CD14-positive monocyte (primary cell): ENCODE data around the gene DCP2. TPM values are rescaled to one million over a fixed set of nuclear protein-coding genes. Genes with fewer than 3 reads are reported as not detected.

ENCODE experiments used
- DNase-seq, 3 donors: peaks; one replicate each; pipeline ENCODE4 v3.0.0-alpha.2; 2011 to 2022
- H2AFZ ChIP-seq: 2 replicates; pipeline ENCODE4 v1.6.0; 2012; ENCODE audit warnings: mild to moderate bottlenecking, low read depth, low read length, inconsistent platforms; ENCODE audit not compliant: insufficient read depth, poor library complexity, severe bottlenecking
- H3K27ac ChIP-seq, 2 donors: 1 replicate in 1 of 2; 2 replicates in 1 of 2; pipeline ENCODE4 v1.5.1; 2012 to 2013; ENCODE audit warnings: low read length in 2 of 2, control low read depth in 1 of 2, inconsistent platforms in 1 of 2, low read depth in 1 of 2, mild to moderate bottlenecking in 1 of 2
- H3K27me3 ChIP-seq, 2 donors: one replicate each; pipeline versions ENCODE4 v1.6.0 to v1.6.1; 2011 to 2013; ENCODE audit warnings: low read length in 2 of 2; ENCODE audit not compliant: control insufficient read depth in 2 of 2, insufficient read depth in 2 of 2
- H3K36me3 ChIP-seq, 2 donors: replicated peaks in 1 of 2; 1 replicate in 1 of 2; 2 replicates in 1 of 2; pipeline versions ENCODE4 v1.5.1 to v1.6.1; 2012 to 2013; ENCODE audit warnings: low read length in 2 of 2, control low read depth in 1 of 2, inconsistent platforms in 1 of 2, mild to moderate bottlenecking in 1 of 2; ENCODE audit not compliant: insufficient read depth in 2 of 2, control insufficient read depth in 1 of 2
- H3K4me1 ChIP-seq, 2 donors: 1 replicate in 1 of 2; 2 replicates in 1 of 2; pipeline versions ENCODE4 v1.5.1 to v1.6.1; 2012 to 2013; ENCODE audit warnings: low read length in 2 of 2, control low read depth in 1 of 2, inconsistent platforms in 1 of 2, mild to moderate bottlenecking in 1 of 2, moderate library complexity in 1 of 2; ENCODE audit not compliant: insufficient read depth in 2 of 2, control insufficient read depth in 1 of 2
- H3K4me2 ChIP-seq: replicated peaks from 2 replicates; pipeline ENCODE3; 2012; ENCODE audit warnings: low read length, moderate library complexity, mild to moderate bottlenecking; ENCODE audit not compliant: poor library complexity, severe bottlenecking; ENCODE audit errors: extremely low read depth
- H3K4me3 ChIP-seq, 3 experiments: fragments of 200-600 bp in 1 of 3; sonication (generic) in 1 of 3; replicated peaks in 1 of 3; 1 replicate in 2 of 3; 2 replicates in 1 of 3; pipeline ENCODE4 v1.5.1; 2011 to 2013; ENCODE audit warnings: low read length in 3 of 3, mild to moderate bottlenecking in 3 of 3, control low read depth in 2 of 3, low read depth in 2 of 3, inconsistent platforms in 1 of 3, moderate library complexity in 1 of 3
- H3K79me2 ChIP-seq: 2 replicates; pipeline ENCODE4 v1.6.0; 2012; ENCODE audit warnings: mild to moderate bottlenecking, control low read depth, inconsistent platforms, low read length, moderate library complexity; ENCODE audit not compliant: insufficient read depth
- H3K9ac ChIP-seq: 2 replicates; pipeline ENCODE4 v1.6.0; 2017; ENCODE audit warnings: low read length, mild to moderate bottlenecking; ENCODE audit not compliant: insufficient read depth, poor library complexity, severe bottlenecking
- H3K9me3 ChIP-seq, 2 donors: replicated peaks in 1 of 2; 1 replicate in 1 of 2; 2 replicates in 1 of 2; pipeline versions ENCODE4 v1.5.1 to v1.6.1; 2012 to 2013; ENCODE audit warnings: low read length in 2 of 2, control low read depth in 1 of 2; ENCODE audit not compliant: control insufficient read depth in 1 of 2, insufficient read depth in 1 of 2
- H4K20me1 ChIP-seq: 2 replicates; pipeline ENCODE4 v1.6.0; 2012; ENCODE audit warnings: mild to moderate bottlenecking, low read length, control low read depth, moderate library complexity; ENCODE audit not compliant: insufficient read depth
- H3K27ac Mint-ChIP-seq, 7 donors: one replicate each; pipeline ENCODE4 v1.8.0; 2020; ENCODE audit warnings: mild to moderate bottlenecking in 7 of 7, mixed read lengths in 7 of 7, moderate library complexity in 6 of 7, inconsistent platforms in 2 of 7
- H3K27me3 Mint-ChIP-seq, 3 donors: one replicate each; pipeline ENCODE4 v1.8.0; 2021 to 2022; ENCODE audit warnings: low read depth in 3 of 3, mild to moderate bottlenecking in 3 of 3, mixed read lengths in 3 of 3, moderate library complexity in 3 of 3, inconsistent platforms in 1 of 3
- H3K36me3 Mint-ChIP-seq, 2 donors: one replicate each; pipeline ENCODE4 v1.8.0; 2020; ENCODE audit warnings: mixed read lengths in 2 of 2, inconsistent platforms in 1 of 2, mild to moderate bottlenecking in 1 of 2
- H3K4me1 Mint-ChIP-seq: one replicate; pipeline ENCODE4 v1.8.0; 2020; ENCODE audit warnings: mild to moderate bottlenecking, mixed read lengths
- H3K4me3 Mint-ChIP-seq, 2 donors: one replicate each; pipeline ENCODE4 v1.8.0; 2020; ENCODE audit warnings: mild to moderate bottlenecking in 2 of 2, mixed read lengths in 2 of 2, moderate library complexity in 1 of 2
- H3K9me3 Mint-ChIP-seq, 7 donors: one replicate each; pipeline ENCODE4 v1.8.0; 2020 to 2022; ENCODE audit warnings: mixed read lengths in 7 of 7, mild to moderate bottlenecking in 6 of 7, moderate library complexity in 6 of 7, inconsistent platforms in 2 of 7
- WGBS: methylation state at CpG from one replicate; pipeline ENCODE4 v1.1.5; 2013; ENCODE audit warnings: missing lambda C conversion rate; ENCODE audit not compliant: insufficient coverage; 5-methylcytosine and 5-hydroxymethylcytosine counted together
- intact Hi-C, 2 donors: fragments of 100-400 bp; cut with micrococcal nuclease; formaldehyde crosslinking; loops; one replicate each; pipeline versions ENCODE4 v1.15.0 to v1.15.1; 2023
- polyA plus RNA-seq, 3 donors: library from polyadenylated mRNA; depleted of rRNA in 1 of 3; unstranded in 2 of 3; stranded (reverse) in 1 of 3; fragments of 300-500 nt in 2 of 3; fragments of >200 nt in 1 of 3; fragmentation: Illumina TruSeq in 2 of 3; gene quantifications; 1 replicate in 2 of 3; 2 replicates in 1 of 3; pipeline ENCODE4 v1.2.3, GENCODE V29; 2012 to 2021
- TF ChIP-seq, protein P1 (sequence below): fragments of 200-600 bp; IDR thresholded peaks from one replicate; pipeline ENCODE4 v1.8.0; 2022; ENCODE audit warnings: antibody characterized with exemption, mild to moderate bottlenecking

DCP2 gene
- polyA plus RNA-seq, 3 donors = 24.0 to 62.2 (median 58.9) TPM

DNA sequence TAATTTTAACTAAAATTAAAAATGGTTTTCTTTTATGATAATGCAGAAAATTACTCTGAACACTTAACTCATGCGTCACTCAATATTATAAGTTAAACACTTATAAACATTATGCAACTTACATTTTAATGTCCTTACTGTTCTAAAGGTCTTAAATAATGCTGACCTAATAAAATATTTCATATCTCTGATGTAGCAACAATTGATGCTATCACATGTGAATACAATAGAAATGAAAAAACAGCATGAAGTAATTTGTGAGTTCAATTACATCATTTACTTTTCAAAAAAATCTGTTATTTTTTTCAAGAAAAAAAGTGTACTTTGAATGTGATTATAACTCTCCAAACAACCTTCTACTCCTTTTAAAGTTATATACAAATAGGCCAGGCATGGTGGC, 28.1 kb upstream of the DCP2 start:
- Mint-ChIP-seq H3K4me3 (no peak overlapping the region), H3K27ac (no peak overlapping the region), H3K36me3 (no peaks in the 10 kb centered on the region), H3K4me1 (peaks cover 9% of the 10 kb centered on the region), H3K27me3 (peaks cover 27 to 62% (median 44%) of the 10 kb centered on the region in 3 donors), H3K9me3 (peaks cover 0 to 5% (median 0%) of the 10 kb centered on the region in 7 donors)
- Histone ChIP-seq H3K36me3 (no peaks in the 10 kb centered on the region), H3K4me2 (no peak overlapping the region), H2AFZ (no peak overlapping the region), H3K79me2 (no peaks in the 10 kb centered on the region), H3K4me3 (no peak overlapping the region), H4K20me1 (no peaks in the 10 kb centered on the region), H3K27ac (no peak overlapping the region), H3K27me3 (peaks cover 9 to 14% of the 10 kb centered on the region in 2 donors), H3K4me1 (no peaks in the 10 kb centered on the region), H3K9ac (no peak overlapping the region), H3K9me3 (no peaks in the 10 kb centered on the region)
- WGBS = no CpG with 5 or more reads among the region's 1 CpG
- no peak for DNase-seq
- TF ChIP-seq, protein P1, sequence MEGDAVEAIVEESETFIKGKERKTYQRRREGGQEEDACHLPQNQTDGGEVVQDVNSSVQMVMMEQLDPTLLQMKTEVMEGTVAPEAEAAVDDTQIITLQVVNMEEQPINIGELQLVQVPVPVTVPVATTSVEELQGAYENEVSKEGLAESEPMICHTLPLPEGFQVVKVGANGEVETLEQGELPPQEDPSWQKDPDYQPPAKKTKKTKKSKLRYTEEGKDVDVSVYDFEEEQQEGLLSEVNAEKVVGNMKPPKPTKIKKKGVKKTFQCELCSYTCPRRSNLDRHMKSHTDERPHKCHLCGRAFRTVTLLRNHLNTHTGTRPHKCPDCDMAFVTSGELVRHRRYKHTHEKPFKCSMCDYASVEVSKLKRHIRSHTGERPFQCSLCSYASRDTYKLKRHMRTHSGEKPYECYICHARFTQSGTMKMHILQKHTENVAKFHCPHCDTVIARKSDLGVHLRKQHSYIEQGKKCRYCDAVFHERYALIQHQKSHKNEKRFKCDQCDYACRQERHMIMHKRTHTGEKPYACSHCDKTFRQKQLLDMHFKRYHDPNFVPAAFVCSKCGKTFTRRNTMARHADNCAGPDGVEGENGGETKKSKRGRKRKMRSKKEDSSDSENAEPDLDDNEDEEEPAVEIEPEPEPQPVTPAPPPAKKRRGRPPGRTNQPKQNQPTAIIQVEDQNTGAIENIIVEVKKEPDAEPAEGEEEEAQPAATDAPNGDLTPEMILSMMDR = no peak
- intact Hi-C loops = no loop called here

DNA sequence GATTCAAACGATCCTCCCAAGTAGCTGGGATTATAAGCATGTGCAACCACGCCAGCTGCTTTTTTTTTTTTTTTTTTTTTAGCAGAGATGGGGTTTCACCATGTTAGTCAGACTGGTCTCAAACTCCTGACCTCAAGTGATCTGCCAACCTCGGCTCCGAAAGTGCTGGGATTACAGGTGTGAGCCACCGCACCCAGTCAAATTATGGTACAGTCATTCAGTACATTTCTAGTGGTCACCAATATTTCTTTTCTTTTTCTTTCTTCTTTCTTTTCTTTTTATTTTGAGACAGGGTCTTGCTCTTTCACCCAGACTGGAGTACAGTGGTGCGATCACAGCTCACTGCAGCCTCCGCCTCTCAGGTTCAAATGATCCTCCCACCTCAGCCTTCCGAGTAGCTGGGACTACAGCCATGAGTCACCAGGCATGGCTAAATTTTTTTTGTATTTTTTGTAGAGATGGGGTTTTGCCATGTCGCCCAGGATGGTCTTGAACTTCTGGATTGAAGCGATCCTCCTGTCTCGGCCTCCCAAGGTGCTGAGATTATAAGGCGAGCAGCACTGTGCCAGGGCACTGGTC, 25.4 kb upstream of the DCP2 start:
- intact Hi-C loops = no loop called here
- Mint-ChIP-seq H3K4me3 (no peak overlapping the region), H3K27ac (no peak overlapping the region), H3K36me3 (no peaks in the 10 kb centered on the region), H3K27me3 (peaks cover 20 to 48% (median 23%) of the 10 kb centered on the region in 3 donors), H3K9me3 (peaks cover 0 to 10% (median 6%) of the 10 kb centered on the region in 7 donors), H3K4me1 (peaks cover 6% of the 10 kb centered on the region)
- Histone ChIP-seq H2AFZ (no peak overlapping the region), H4K20me1 (no peaks in the 10 kb centered on the region), H3K4me1 (no peaks in the 10 kb centered on the region), H3K9me3 (no peaks in the 10 kb centered on the region), H3K27me3 (peaks cover 6 to 14% of the 10 kb centered on the region in 2 donors), H3K4me3 (no peak overlapping the region), H3K27ac (no peak overlapping the region), H3K79me2 (no peaks in the 10 kb centered on the region), H3K4me2 (no peak overlapping the region), H3K36me3 (no peaks in the 10 kb centered on the region), H3K9ac (no peak overlapping the region)
- WGBS = 93% methylated on average over 5 of the region's 12 CpGs
- DNase-seq = no peak
- TF ChIP-seq, protein P1 = no peak
